ENCODE data around the gene IL20RA. TPM values are rescaled to one million over a fixed set of nuclear protein-coding genes. Genes with fewer than 3 reads are reported as not detected.

Gene IL20RA
- total and polyA plus RNA-seq, 2 of the 8 experiments (the other 6 are each of a cell fraction or from before 2014, with no cell fraction given) = 1.3 to 1.7 TPM

GRCh38 chr6:137011406-137011805 lies 33.4 kb downstream of the IL20RA start:
- no peak overlapping the region for H2AK5ac ChIP-seq (ENCODE audit: low read depth, low read length)
- CTCF ChIA-PET (ENCODE audit: partially characterized antibody) = interaction anchor here (1.0 to 9.2 kb wide), 3 partner anchors 41 to 163 kb away, joined by 3 to 69 read pairs (median 41); no protein-coding TSS in a partner anchor
- no peaks in the 10 kb centered on the region for H3K9me3 ChIP-seq (ENCODE audit: insufficient read depth in 2 of 2, low read depth in 1 of 2, low read length in 1 of 2)

More at GRCh38 chr6:137011406-137011805, 33.4 kb downstream of the IL20RA start:
- TF ChIP-seq USF2 (IDR thresholded peaks at IDR 0.05; ENCODE audit: low read length) = no peak
- TF ChIP-seq BACH1 (IDR thresholded peaks at IDR 0.05; ENCODE audit: low read length) = no peak
- TF ChIP-seq PHF8 (conservative IDR thresholded peaks at IDR 0.05; ENCODE audit: low read depth, low read length) = no peak
- TF ChIP-seq TAF1 (IDR thresholded peaks at IDR 0.05; ENCODE audit: low read depth, low read length) = no peak
- no peak for TF ChIP-seq NRF1 (IDR thresholded peaks at IDR 0.05; ENCODE audit: low read depth, low read length)
- no peak for TF ChIP-seq CHD1 (IDR thresholded peaks at IDR 0.05; ENCODE audit: low read depth, low read length)
- no peak for TF ChIP-seq SP4 (IDR thresholded peaks at IDR 0.05; ENCODE audit: low read length)
- no peak for TF ChIP-seq CTCF (IDR thresholded peaks at IDR 0.05; ENCODE audit: control extremely low read depth in 1 of 3, insufficient read depth in 1 of 3, low read depth in 1 of 3, low read length in 3 of 3)
- TF ChIP-seq JUND (IDR thresholded peaks at IDR 0.05; ENCODE audit: low read length) = no peak
- Histone ChIP-seq H4K8ac (ENCODE audit: extremely low read depth, insufficient read depth, low read length) (no peak overlapping the region), H3K79me1 (ENCODE audit: low read depth, low read length) (no peaks in the 10 kb centered on the region), H3K79me2 (ENCODE audit: control insufficient read depth in 1 of 2, insufficient read depth in 2 of 2, low read length in 2 of 2) (no peaks in the 10 kb centered on the region), H2AFZ (ENCODE audit: low read length) (no peak overlapping the region), H3K4me2 (ENCODE audit: insufficient read depth in 1 of 2, low read depth in 2 of 2, low read length in 2 of 2) (no peak overlapping the region), H2BK120ac (replicated peaks; ENCODE audit: low read depth, low read length) (no peak overlapping the region), H3K23ac (ENCODE audit: insufficient read length) (no peak overlapping the region), H2BK12ac (ENCODE audit: low read depth, low read length) (no peak overlapping the region), H3K23me2 (ENCODE audit: low read depth, low read length) (no peaks in the 10 kb centered on the region), H3K9ac (replicated peaks in 1 of 4; ENCODE audit: extremely low read depth in 1 of 4, low read depth in 3 of 4, low read length in 3 of 4) (no peak overlapping the region), H3K56ac (replicated peaks; ENCODE audit: insufficient read length, low read depth, low read length) (no peak overlapping the region), H3K27me3 (replicated peaks in 1 of 4; ENCODE audit: control insufficient read depth in 3 of 4, extremely low read depth in 1 of 4, insufficient read depth in 3 of 4, low read length in 3 of 4) (no peaks in the 10 kb centered on the region), H3K4me1 (replicated peaks in 1 of 4; ENCODE audit: control insufficient read depth in 3 of 4, insufficient read depth in 4 of 4, low read length in 3 of 4) (no peaks in the 10 kb centered on the region), H3K18ac (ENCODE audit: extremely low read depth, low read length) (no peak overlapping the region), H2BK5ac (ENCODE audit: low read depth, low read length) (no peak overlapping the region), H3K4ac (replicated peaks; ENCODE audit: insufficient read length, low read depth, low read length) (no peak overlapping the region), H3K14ac (ENCODE audit: insufficient read length) (no peak overlapping the region), H3K36me3 (ENCODE audit: control insufficient read depth in 2 of 4, insufficient read depth in 4 of 4, low read length in 3 of 4) (no peaks in the 10 kb centered on the region), H3K4me3 (ENCODE audit: extremely low read depth in 1 of 4, insufficient read depth in 2 of 4, low read depth in 3 of 4, low read length in 4 of 4) (no peak overlapping the region), H4K20me1 (replicated peaks in 1 of 2; ENCODE audit: control insufficient read depth in 1 of 2, insufficient read depth in 2 of 2, low read length in 2 of 2) (no peaks in the 10 kb centered on the region), H4K91ac (replicated peaks; ENCODE audit: insufficient read length, low read length) (no peak overlapping the region), H2BK15ac (ENCODE audit: low read length) (no peak overlapping the region), H4K5ac (ENCODE audit: insufficient read length, low read depth, low read length) (no peak overlapping the region), H2BK20ac (ENCODE audit: low read length) (no peak overlapping the region), H3K27ac (ENCODE audit: low read depth, low read length) (no peak overlapping the region)
- DNase-seq (ENCODE audit: low read depth in 1 of 2, low spot score in 2 of 2) (no peak), FAIRE-seq (no peak)
- WGBS, 2 experiments (ENCODE audit: extremely low coverage in 1 of 2, insufficient coverage in 1 of 2, insufficient read length in 1 of 2, insufficient replicate concordance in 2 of 2, low coverage in 1 of 2, low lambda C conversion rate in 2 of 2, missing lambda C conversion rate in 1 of 2) = 89% methylated on average over 2 of the region's 2 CpGs; no CpG with 5 or more reads in 1 of the 2 experiments
- POLR2A ChIA-PET (ENCODE audit: partially characterized antibody) = no interaction called here
